ENCODE results near the gene MIOX. TPM values are rescaled to one million over a fixed set of nuclear protein-coding genes. Genes with fewer than 3 reads are reported as not detected.

The MIOX gene
- total and polyA plus RNA-seq, 11 donors: not detected

- no peak for TF ChIP-seq POLR2A (IDR thresholded peaks at IDR 0.05)
- no peak for TF ChIP-seq CTCF (IDR thresholded peaks at IDR 0.05)
- WGBS, 4 donors: 95 to 96% (median 95%) methylated on average over 10 to 13 of the region's 13 CpGs
- DNase-seq: no peak
- no peak overlapping the region for H3K4me3 ChIP-seq
- ATAC-seq: no peak
- no peaks in the 10 kb centered on the region for H3K27me3 ChIP-seq
- H3K27ac ChIP-seq: no peak overlapping the region
- no peaks in the 10 kb centered on the region for H3K9me3 ChIP-seq
- peaks cover 0 to 91% (median 76%) of the 10 kb centered on the region in 9 donors for H3K36me3 ChIP-seq
- H3K4me1 ChIP-seq: peaks cover 0 to 19% (median 12%) of the 10 kb centered on the region in 12 donors
- intact Hi-C loops (cut with DNase I): loop anchor here in 1 of 10 donors (10.0 kb wide), 1 partner anchor 276 kb away; the partner anchor contains the start of gene TUBGCP6
Observed at GRCh38 chr22:50520826-50521453, 34.3 kb downstream of the MIOX start.

- TF ChIP-seq CTCF (IDR thresholded peaks at IDR 0.05) (no peak), POLR2A (IDR thresholded peaks at IDR 0.05) (no peak)
Observed at GRCh38 chr22:50521710-50522109, 35.1 kb downstream of the MIOX start.

GRCh38 chr22:50522208-50522805 is 35.6 kb downstream of the MIOX start:
- Histone ChIP-seq H3K27me3 (no peaks in the 10 kb centered on the region), H3K36me3 (peaks cover 0 to 77% (median 66%) of the 10 kb centered on the region in 9 donors), H3K4me1 (peaks cover 0 to 33% (median 23%) of the 10 kb centered on the region in 12 donors), H3K9me3 (no peaks in the 10 kb centered on the region), H3K27ac (no peak overlapping the region), H3K4me3 (no peak overlapping the region)
- peak in 2 of 5 donors; percentile 13 to 51 for DNase-seq
- TF ChIP-seq CTCF (IDR thresholded peaks at IDR 0.05) (no peak), POLR2A (IDR thresholded peaks at IDR 0.05) (no peak)
- intact Hi-C loops (cut with DNase I): loop anchor here in 1 of 10 donors (10.0 kb wide), 1 partner anchor 278 kb away; the partner anchor contains the start of gene TUBGCP6
- WGBS, 4 donors: 87 to 92% (median 90%) methylated on average over 11 to 15 of the region's 15 CpGs
- ATAC-seq: no peak

More at GRCh38 chr22:50521710-50522109, 35.1 kb downstream of the MIOX start:
- WGBS, 4 donors: 87 to 95% (median 94%) methylated on average over 7 to 10 of the region's 10 CpGs
- ATAC-seq (no peak), DNase-seq (peak in 2 of 5 donors; percentile 8 to 23)
- H3K4me1 ChIP-seq: peaks cover 0 to 27% (median 17%) of the 10 kb centered on the region in 12 donors
- no peaks in the 10 kb centered on the region for H3K9me3 ChIP-seq
- H3K36me3 ChIP-seq: peaks cover 0 to 83% (median 69%) of the 10 kb centered on the region in 9 donors
- H3K4me3 ChIP-seq: no peak overlapping the region
- H3K27me3 ChIP-seq: no peaks in the 10 kb centered on the region
- intact Hi-C loops (cut with DNase I): loop anchor here in 1 of 10 donors (10.0 kb wide), 1 partner anchor 277 kb away; the partner anchor contains the start of gene TUBGCP6
- no peak overlapping the region for H3K27ac ChIP-seq

GRCh38 chr22:50522806-50523438 is 36.3 kb downstream of the MIOX start:
- Histone ChIP-seq H3K9me3 (no peaks in the 10 kb centered on the region), H3K27me3 (no peaks in the 10 kb centered on the region), H3K4me1 (peaks cover 0 to 35% (median 25%) of the 10 kb centered on the region in 12 donors), H3K4me3 (no peak overlapping the region), H3K27ac (no peak overlapping the region), H3K36me3 (peaks cover 0 to 73% (median 60%) of the 10 kb centered on the region in 9 donors)
- WGBS, 4 donors: 86 to 89% (median 88%) methylated on average over 14 to 22 of the region's 22 CpGs
- DNase-seq (peak in 3 of 5 donors; percentile 21 to 62 (median 29)), ATAC-seq (no peak)
- no peak for TF ChIP-seq CTCF (IDR thresholded peaks at IDR 0.05)
- TF ChIP-seq POLR2A (IDR thresholded peaks at IDR 0.05): no peak
- intact Hi-C loops (cut with DNase I): loop anchor here in 1 of 10 donors (10.0 kb wide), 1 partner anchor 278 kb away; the partner anchor contains the start of gene TUBGCP6
